Spleen (tissue), 11 donors: ENCODE data around the gene S100A16. TPM values are rescaled to one million over a fixed set of nuclear protein-coding genes. Genes with fewer than 3 reads are reported as not detected.
A peak's percentile ranks its signal among the peaks of the same experiment; 100 is the strongest.

Experiments
- DNase-seq: peaks from one replicate; pipeline ENCODE4 v3.0.0-alpha.2; 2020
- H3K27ac ChIP-seq, 8 donors: fragments of 200-600 bp; sonication (generic) in 7 of 8; 1 replicate in 4 of 8; 2 replicates in 4 of 8; pipeline versions ENCODE4 v1.5.0 to v1.8.0; 2016 to 2021; ENCODE audit warnings: inconsistent platforms in 4 of 8, mild to moderate bottlenecking in 4 of 8, moderate library complexity in 1 of 8
- H3K27me3 ChIP-seq, 7 donors: fragments of 200-600 bp; sonication (generic) in 6 of 7; replicated peaks in 1 of 7; 1 replicate in 4 of 7; 2 replicates in 3 of 7; pipeline versions ENCODE4 v1.5.0 to v1.8.0; 2016 to 2021; ENCODE audit warnings: inconsistent platforms in 3 of 7, mild to moderate bottlenecking in 1 of 7
- H3K36me3 ChIP-seq, 6 donors: fragments of 200-600 bp; sonication (generic) in 5 of 6; 1 replicate in 4 of 6; 2 replicates in 2 of 6; pipeline versions ENCODE4 v1.5.0 to v1.8.0; 2016 to 2021; ENCODE audit warnings: inconsistent platforms in 2 of 6
- H3K4me1 ChIP-seq, 6 donors: fragments of 200-600 bp; sonication (generic) in 5 of 6; 1 replicate in 3 of 6; 2 replicates in 3 of 6; pipeline versions ENCODE4 v1.5.0 to v1.8.0; 2016 to 2021; ENCODE audit warnings: inconsistent platforms in 3 of 6
- H3K4me3 ChIP-seq, 8 donors: fragments of 200-600 bp; sonication (generic) in 7 of 8; 1 replicate in 4 of 8; 2 replicates in 4 of 8; pipeline versions ENCODE4 v1.5.0 to v1.8.0; 2016 to 2021; ENCODE audit warnings: inconsistent platforms in 4 of 8, mild to moderate bottlenecking in 4 of 8, moderate library complexity in 2 of 8
- H3K9me3 ChIP-seq, 8 donors: fragments of 200-600 bp; sonication (generic) in 7 of 8; 1 replicate in 4 of 8; 2 replicates in 4 of 8; pipeline versions ENCODE4 v1.5.0 to v1.8.0; 2016 to 2021; ENCODE audit warnings: inconsistent platforms in 4 of 8
- POLR2A ChIP-seq, 3 donors: fragments of 450-650 bp; IDR thresholded peaks; one replicate each; pipeline ENCODE4 v1.5.1; 2017; ENCODE audit warnings: antibody characterized with exemption in 3 of 3, mild to moderate bottlenecking in 1 of 3
- POLR2AphosphoS5 ChIP-seq, 3 donors: sonication (generic); formaldehyde crosslinking; IDR thresholded peaks; one replicate each; pipeline ENCODE4 v1.5.1; 2017; ENCODE audit warnings: antibody characterized with exemption in 3 of 3
- WGBS, 5 donors: extraction: QIAGEN DNeasy Blood & Tissue Kit in 3 of 5; methylation state at CpG; one replicate each; pipeline versions ENCODE4 v1.1.5 to v1.1.7; 2013 to 2018; 5-methylcytosine and 5-hydroxymethylcytosine counted together
- intact Hi-C: fragments of 100-400 bp; cut with DNase I; formaldehyde crosslinking; loops from one replicate; pipeline ENCODE4 v1.15.0; 2023; ENCODE audit warnings: low total_unique reads
- polyA plus RNA-seq, 3 donors: library from polyadenylated mRNA; stranded (reverse); fragments of 200-250 nt; gene quantifications; one replicate each; pipeline ENCODE4 v1.2.1, GENCODE V29; 2013
- total RNA-seq, 7 donors: library from RNA; depleted of rRNA in 3 of 7; stranded (reverse); fragments of >200 nt in 3 of 7; fragmentation: NEBNext Ultra II Directional in 4 of 7; extraction: Animal tissue kit (Norgen Biotek cat#: 25700) in 4 of 7; gene quantifications; one replicate each; pipeline versions ENCODE4 v1.1.0 to v1.2.1, GENCODE V29; 2016 to 2021
- TF ChIP-seq, protein P1 (sequence below), 11 experiments: fragments of 200-600 bp in 7 of 11; fragments of 450-650 bp in 4 of 11; sonication (generic) in 4 of 11; IDR thresholded peaks in 8 of 11; conservative IDR thresholded peaks in 3 of 11; 1 replicate in 7 of 11; 2 replicates in 4 of 11; pipeline versions ENCODE4 v1.4.0 to v1.8.0; 2016 to 2021; ENCODE audit warnings: antibody characterized with exemption in 11 of 11, inconsistent platforms in 4 of 11, mild to moderate bottlenecking in 1 of 11
- donor health status: healthy with polysubstance abuse.
- donor health status: DM: no; HTN: no; CAD: no; lungs with moderate emphysema.
- donor health status: DM: no; HTN: no; CAD: no.
- donor health status: Bipolar disorder and iron deficiency.
- donor health status: healthy.
- donor health status: DM: no; HTN: no; CAD: no.
- donor health status: DM: yes; HTN: yes; CAD: no.

S100A16 gene
- total and polyA plus RNA-seq, 10 donors = 52.0 to 111 (median 91.6) TPM

DNA sequence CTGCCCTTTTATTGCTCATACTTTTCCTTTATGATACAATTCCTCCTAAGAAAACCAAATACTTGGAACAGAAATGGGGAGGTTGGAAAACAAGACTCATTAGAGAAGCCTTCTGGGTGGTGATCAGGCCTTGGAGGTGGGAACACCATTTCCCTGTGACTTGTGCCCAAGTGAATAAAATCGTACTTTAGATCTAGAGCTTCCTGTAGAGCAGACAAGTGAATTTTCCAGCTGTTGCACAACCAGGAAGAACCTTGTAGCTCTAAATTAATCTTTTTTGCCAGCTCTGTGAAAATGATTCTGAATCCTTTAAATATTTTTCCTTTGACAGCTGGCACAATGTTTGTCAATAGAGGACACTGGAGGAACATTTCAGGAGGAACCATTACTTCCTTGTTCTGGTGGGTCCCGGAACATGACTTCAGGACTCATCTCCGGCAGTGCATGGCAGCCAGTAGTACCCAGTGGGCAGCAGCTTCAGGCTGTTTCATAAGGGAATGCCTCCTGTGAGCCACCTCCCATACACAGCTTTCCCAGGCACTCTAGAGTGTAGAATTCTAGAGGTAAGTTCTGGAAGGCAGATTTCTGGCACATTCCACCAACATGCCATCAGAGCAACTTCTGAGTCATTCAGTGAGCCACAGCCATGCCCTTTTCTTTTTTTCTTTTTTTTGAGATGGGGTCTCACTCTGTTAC, 40.0 kb upstream of the S100A16 start:
- no peak overlapping the region for H3K4me3 ChIP-seq
- intact Hi-C loops = no loop called here
- H3K27ac ChIP-seq = peak overlapping the region in 6 of 8 donors; percentile 9 to 81 (median 70)
- TF ChIP-seq POLR2AphosphoS5 (IDR thresholded peaks at IDR 0.05) = no peak
- TF ChIP-seq, protein P1, sequence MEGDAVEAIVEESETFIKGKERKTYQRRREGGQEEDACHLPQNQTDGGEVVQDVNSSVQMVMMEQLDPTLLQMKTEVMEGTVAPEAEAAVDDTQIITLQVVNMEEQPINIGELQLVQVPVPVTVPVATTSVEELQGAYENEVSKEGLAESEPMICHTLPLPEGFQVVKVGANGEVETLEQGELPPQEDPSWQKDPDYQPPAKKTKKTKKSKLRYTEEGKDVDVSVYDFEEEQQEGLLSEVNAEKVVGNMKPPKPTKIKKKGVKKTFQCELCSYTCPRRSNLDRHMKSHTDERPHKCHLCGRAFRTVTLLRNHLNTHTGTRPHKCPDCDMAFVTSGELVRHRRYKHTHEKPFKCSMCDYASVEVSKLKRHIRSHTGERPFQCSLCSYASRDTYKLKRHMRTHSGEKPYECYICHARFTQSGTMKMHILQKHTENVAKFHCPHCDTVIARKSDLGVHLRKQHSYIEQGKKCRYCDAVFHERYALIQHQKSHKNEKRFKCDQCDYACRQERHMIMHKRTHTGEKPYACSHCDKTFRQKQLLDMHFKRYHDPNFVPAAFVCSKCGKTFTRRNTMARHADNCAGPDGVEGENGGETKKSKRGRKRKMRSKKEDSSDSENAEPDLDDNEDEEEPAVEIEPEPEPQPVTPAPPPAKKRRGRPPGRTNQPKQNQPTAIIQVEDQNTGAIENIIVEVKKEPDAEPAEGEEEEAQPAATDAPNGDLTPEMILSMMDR (IDR thresholded peaks at IDR 0.05 in 8 of 11, conservative IDR thresholded peaks at IDR 0.05 in 3 of 11) = no peak
- no peak for TF ChIP-seq POLR2A (IDR thresholded peaks at IDR 0.05)
- DNase-seq = no peak
- WGBS, 5 donors = 27 to 73% (median 50%) methylated on average over 3 of the region's 3 CpGs
- no peaks in the 10 kb centered on the region for H3K27me3 ChIP-seq
- H3K9me3 ChIP-seq = no peaks in the 10 kb centered on the region
- peaks cover 0 to 21% (median 11%) of the 10 kb centered on the region in 6 donors for H3K4me1 ChIP-seq
- H3K36me3 ChIP-seq = peaks cover 0 to under 1% (median 0%) of the 10 kb centered on the region in 6 donors

DNA sequence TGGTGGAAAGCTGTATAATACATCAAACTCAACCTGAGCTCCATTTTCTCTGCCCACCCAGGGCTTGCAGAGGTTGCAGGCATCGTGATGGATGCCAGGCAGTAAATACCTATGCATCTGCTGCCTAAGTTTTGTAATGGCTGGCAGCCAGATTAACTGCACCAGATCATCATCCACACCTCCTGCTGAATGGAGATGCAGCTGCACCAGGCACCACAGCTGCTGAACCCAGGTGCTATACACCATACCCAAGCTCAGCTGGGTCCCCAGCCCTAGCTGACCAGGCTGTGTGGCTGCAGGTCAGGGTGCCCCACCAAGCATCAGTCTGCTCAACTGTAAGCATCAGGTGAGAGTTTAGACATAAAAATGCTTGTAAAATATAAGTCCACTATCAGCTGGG, 38.8 kb upstream of the S100A16 start:
- intact Hi-C loops = no loop called here
- Histone ChIP-seq H3K27me3 (no peaks in the 10 kb centered on the region), H3K36me3 (peaks cover 0 to 12% (median 5%) of the 10 kb centered on the region in 6 donors), H3K4me3 (no peak overlapping the region), H3K27ac (no peak overlapping the region), H3K9me3 (no peaks in the 10 kb centered on the region), H3K4me1 (peaks cover 0 to 25% (median 12%) of the 10 kb centered on the region in 6 donors)
- 82 to 100% (median 92%) methylated on average over 1 of the region's 1 CpG for WGBS, 5 donors
- no peak for DNase-seq
- TF ChIP-seq POLR2A (IDR thresholded peaks at IDR 0.05) = no peak
- TF ChIP-seq, protein P1 (IDR thresholded peaks at IDR 0.05 in 8 of 11, conservative IDR thresholded peaks at IDR 0.05 in 3 of 11) = no peak
- no peak for TF ChIP-seq POLR2AphosphoS5 (IDR thresholded peaks at IDR 0.05)

DNA sequence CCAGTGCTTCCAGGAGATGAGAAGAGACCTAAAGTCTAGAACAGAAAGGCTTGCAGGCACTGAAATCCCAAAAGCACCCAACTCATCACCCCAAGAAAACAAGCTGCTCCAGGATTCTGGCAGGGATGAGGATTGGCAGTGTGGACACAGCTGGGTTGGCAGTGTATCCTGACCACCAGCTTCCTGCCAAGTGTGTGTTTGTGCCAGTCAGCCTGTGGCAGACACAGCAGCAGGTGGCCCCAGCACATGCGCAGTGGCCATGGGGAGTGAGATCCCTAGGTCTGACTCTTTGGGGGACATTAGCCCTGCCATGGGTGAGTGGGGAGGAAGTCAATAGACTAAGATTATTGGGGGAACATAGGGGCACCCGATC, 36.9 kb upstream of the S100A16 start:
- no peak overlapping the region for H3K4me3 ChIP-seq
- H3K4me1 ChIP-seq = peaks cover 0 to 44% (median 22%) of the 10 kb centered on the region in 6 donors
- H3K9me3 ChIP-seq = no peaks in the 10 kb centered on the region
- intact Hi-C loops = no loop called here
- H3K36me3 ChIP-seq = peaks cover 0 to 32% (median 24%) of the 10 kb centered on the region in 6 donors
- no peak for DNase-seq
- 63 to 89% (median 83%) methylated on average over 2 of the region's 2 CpGs for WGBS, 5 donors
- no peaks in the 10 kb centered on the region for H3K27me3 ChIP-seq
- peak overlapping the region in 1 of 8 donors; percentile 53 for H3K27ac ChIP-seq
- TF ChIP-seq POLR2A (IDR thresholded peaks at IDR 0.05) (no peak), POLR2AphosphoS5 (IDR thresholded peaks at IDR 0.05) (peak in 2 of 3 donors; percentile 41 to 57)

DNA sequence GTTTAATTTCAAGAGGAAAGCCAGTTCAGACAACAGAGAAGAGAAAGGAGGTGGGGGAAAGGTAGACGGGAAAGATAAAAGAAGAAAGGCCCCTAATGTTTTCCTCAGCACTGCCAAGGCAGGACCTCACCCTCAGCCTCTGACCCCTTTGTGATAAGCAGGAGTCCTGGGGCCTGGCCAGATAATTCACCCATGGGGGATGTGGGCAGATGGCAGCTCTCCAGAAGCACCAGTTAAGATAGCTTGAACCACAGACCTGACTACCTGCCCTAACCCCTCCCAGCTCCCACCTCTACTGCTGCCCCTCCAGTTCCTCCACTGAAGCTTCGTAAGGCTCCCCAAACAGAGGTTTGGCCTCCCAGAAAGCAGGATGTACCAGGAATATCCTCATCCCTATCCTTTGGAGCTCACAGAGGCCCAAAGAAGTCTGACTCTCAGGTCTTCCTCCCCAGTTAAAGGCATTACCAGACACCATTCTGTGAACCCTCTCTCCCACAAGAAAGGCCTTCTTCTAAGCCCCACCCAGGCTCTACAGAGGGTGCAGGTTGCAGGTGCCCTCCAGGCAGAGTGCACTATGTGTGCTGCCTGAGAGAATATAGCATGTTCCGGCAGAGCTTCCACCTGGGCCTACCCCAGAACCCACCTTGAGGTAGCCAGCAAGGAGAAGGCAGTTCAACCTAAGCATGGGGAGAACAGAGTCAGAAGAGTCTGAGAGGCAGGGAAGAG, 36.4 kb upstream of the S100A16 start:
- 46 to 80% (median 58%) methylated on average over 3 of the region's 3 CpGs for WGBS, 5 donors
- H3K4me3 ChIP-seq = no peak overlapping the region
- H3K36me3 ChIP-seq = peaks cover 0 to 37% (median 29%) of the 10 kb centered on the region in 6 donors
- H3K27ac ChIP-seq = peak overlapping the region in 2 of 8 donors; percentile 5 to 53
- DNase-seq = no peak
- H3K9me3 ChIP-seq = no peaks in the 10 kb centered on the region
- H3K27me3 ChIP-seq = no peaks in the 10 kb centered on the region
- TF ChIP-seq POLR2A (IDR thresholded peaks at IDR 0.05) (no peak), POLR2AphosphoS5 (IDR thresholded peaks at IDR 0.05) (peak in 1 of 3 donors; percentile 24)
- TF ChIP-seq, protein P1 (IDR thresholded peaks at IDR 0.05 in 8 of 11, conservative IDR thresholded peaks at IDR 0.05 in 3 of 11) = no peak
- intact Hi-C loops = no loop called here
- peaks cover 0 to 47% (median 22%) of the 10 kb centered on the region in 6 donors for H3K4me1 ChIP-seq
